Upper lobe of right lung (tissue), 1 donor: ENCODE results near the gene ZBTB44. TPM values are rescaled to one million over a fixed set of nuclear protein-coding genes. Genes with fewer than 3 reads are reported as not detected.
A peak's percentile ranks its signal among the peaks of the same experiment; 100 is the strongest.

Source experiments
- ATAC-seq: fragments of 200-7000 bp; cut with Tn5 transposase; one replicate; pipeline ENCODE4 v1.9.1; 2020; ENCODE audit warnings: mild to moderate bottlenecking, moderate library complexity
- DNase-seq: peaks from one replicate; pipeline ENCODE4 v3.0.0-alpha.2; 2020
- H3K27ac ChIP-seq: fragments of 200-600 bp; one replicate; pipeline ENCODE4 v1.8.0; 2022
- H3K27me3 ChIP-seq: fragments of 200-600 bp; one replicate; pipeline ENCODE4 v1.8.0; 2022; ENCODE audit warnings: mild to moderate bottlenecking
- H3K36me3 ChIP-seq: fragments of 200-600 bp; one replicate; pipeline ENCODE4 v1.8.0; 2022
- H3K4me1 ChIP-seq: fragments of 200-600 bp; one replicate; pipeline ENCODE4 v1.8.0; 2022
- H3K4me3 ChIP-seq: fragments of 200-600 bp; one replicate; pipeline ENCODE4 v1.8.0; 2022; ENCODE audit warnings: mild to moderate bottlenecking
- H3K9me3 ChIP-seq: fragments of 200-600 bp; one replicate; pipeline ENCODE4 v1.8.0; 2022
- intact Hi-C: fragments of 100-400 bp; cut with DNase I; formaldehyde crosslinking; loops from one replicate; pipeline ENCODE4 v1.11.0; 2022
- total RNA-seq: library from RNA; stranded (reverse); fragmentation: NEBNext Ultra II Directional; extraction: Animal tissue kit (Norgen Biotek cat#: 25700); gene quantifications from one replicate; pipeline ENCODE4 v1.2.1, GENCODE V29; 2021
- TF ChIP-seq, protein P1 (sequence below): fragments of 200-600 bp; IDR thresholded peaks from one replicate; pipeline ENCODE4 v1.8.0; 2022; ENCODE audit warnings: antibody characterized with exemption
- donor health status: DM: no; HTN: yes; CAD: no; lungs with severe emphysema.

ZBTB44 gene
- total RNA-seq, 1 donor from 2014 or later = 52.9 TPM

DNA sequence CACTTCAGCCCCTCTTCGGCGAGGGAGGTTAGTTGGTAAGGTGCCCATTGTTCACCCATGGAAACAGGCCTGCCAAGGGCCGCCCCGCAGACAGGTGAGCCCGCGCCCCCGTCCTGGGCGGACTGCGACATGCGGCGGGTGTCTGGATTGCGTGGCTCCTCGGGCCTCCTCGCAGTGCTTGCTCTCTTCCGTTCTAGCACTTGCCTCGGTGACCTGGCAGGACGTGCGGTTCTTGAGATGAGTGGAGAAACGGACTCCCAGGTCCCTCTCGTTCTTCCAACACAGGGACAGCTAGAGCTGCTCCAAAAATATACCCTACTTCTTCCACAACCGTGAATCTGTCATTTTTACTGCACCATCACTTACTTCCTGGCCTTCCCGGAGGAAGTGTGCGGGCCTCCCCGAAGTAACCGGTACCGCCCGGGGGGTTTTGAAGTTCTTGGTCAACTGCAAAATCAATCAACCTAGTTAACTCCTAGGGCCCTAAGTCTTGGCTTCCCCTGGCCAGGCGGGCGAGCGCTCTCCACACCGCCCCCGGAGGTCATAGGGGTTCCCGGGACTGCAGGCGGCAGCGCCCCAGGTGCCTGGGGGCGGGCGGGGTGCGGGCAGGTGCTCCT, 745 bp upstream of the ZBTB44 start:
- Histone ChIP-seq H3K27me3 (no peaks in the 10 kb centered on the region), H3K4me1 (peaks cover 15% of the 10 kb centered on the region), H3K36me3 (no peaks in the 10 kb centered on the region), H3K4me3 (peak overlapping the region; percentile 89), H3K27ac (peak overlapping the region; percentile 90), H3K9me3 (no peaks in the 10 kb centered on the region)
- peak; percentile 82 for DNase-seq
- intact Hi-C loops = no loop called here
- TF ChIP-seq, protein P1, sequence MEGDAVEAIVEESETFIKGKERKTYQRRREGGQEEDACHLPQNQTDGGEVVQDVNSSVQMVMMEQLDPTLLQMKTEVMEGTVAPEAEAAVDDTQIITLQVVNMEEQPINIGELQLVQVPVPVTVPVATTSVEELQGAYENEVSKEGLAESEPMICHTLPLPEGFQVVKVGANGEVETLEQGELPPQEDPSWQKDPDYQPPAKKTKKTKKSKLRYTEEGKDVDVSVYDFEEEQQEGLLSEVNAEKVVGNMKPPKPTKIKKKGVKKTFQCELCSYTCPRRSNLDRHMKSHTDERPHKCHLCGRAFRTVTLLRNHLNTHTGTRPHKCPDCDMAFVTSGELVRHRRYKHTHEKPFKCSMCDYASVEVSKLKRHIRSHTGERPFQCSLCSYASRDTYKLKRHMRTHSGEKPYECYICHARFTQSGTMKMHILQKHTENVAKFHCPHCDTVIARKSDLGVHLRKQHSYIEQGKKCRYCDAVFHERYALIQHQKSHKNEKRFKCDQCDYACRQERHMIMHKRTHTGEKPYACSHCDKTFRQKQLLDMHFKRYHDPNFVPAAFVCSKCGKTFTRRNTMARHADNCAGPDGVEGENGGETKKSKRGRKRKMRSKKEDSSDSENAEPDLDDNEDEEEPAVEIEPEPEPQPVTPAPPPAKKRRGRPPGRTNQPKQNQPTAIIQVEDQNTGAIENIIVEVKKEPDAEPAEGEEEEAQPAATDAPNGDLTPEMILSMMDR = peak; percentile 26
- ATAC-seq = peak; percentile 38

DNA sequence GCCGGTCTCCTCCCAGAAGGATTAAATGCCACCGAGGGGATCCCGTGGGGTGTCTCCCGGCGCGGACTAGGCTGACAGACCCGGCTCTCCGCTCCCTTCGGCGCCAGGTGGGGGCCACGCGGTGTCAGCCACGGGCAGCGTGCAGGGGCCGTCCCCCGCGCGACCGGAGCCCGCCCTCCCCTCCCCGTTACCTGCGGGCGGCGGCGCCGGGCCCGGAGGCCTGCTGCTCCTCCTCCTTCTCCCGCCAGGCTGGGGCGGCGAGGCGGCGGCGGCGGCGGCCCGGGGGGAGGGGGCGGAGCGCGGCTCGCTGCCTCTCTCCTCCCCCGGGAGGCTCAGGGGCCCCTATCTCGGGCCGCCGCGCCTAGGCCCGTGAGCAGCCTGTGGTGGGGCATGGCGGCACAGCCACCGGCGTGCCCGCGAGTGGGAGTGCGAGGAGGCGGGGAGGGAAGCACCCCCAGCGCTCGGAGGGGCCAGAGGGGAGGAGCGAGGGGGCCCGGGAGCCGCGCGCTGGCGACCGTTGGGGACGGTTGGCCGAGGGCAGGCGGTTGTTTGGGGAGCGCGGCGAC, 450 bp downstream of the ZBTB44 start:
- Histone ChIP-seq H3K9me3 (no peaks in the 10 kb centered on the region), H3K36me3 (no peaks in the 10 kb centered on the region), H3K4me1 (peaks cover 22% of the 10 kb centered on the region), H3K27me3 (no peaks in the 10 kb centered on the region), H3K4me3 (peak overlapping the region; percentile 89), H3K27ac (peak overlapping the region; percentile 90)
- intact Hi-C loops = no loop called here
- TF ChIP-seq, protein P1 = no peak
- DNase-seq (peak; percentile 88), ATAC-seq (peak; percentile 88)

- TF ChIP-seq, protein P1 = no peak
- H3K27me3 ChIP-seq = no peaks in the 10 kb centered on the region
- peak overlapping the region; percentile 90 for H3K27ac ChIP-seq
- intact Hi-C loops = no loop called here
- H3K4me1 ChIP-seq = peaks cover 22% of the 10 kb centered on the region
- no peaks in the 10 kb centered on the region for H3K36me3 ChIP-seq
- no peak for ATAC-seq
- peak overlapping the region; percentile 89 for H3K4me3 ChIP-seq
- no peaks in the 10 kb centered on the region for H3K9me3 ChIP-seq
- DNase-seq = no peak
These were observed 1.1 kb downstream of the ZBTB44 start for GRCh38 chr11:130313383-130314183.

- intact Hi-C loops = no loop called here
- Histone ChIP-seq H3K4me1 (peaks cover 22% of the 10 kb centered on the region), H3K36me3 (no peaks in the 10 kb centered on the region), H3K9me3 (no peaks in the 10 kb centered on the region), H3K27me3 (no peaks in the 10 kb centered on the region), H3K27ac (no peak overlapping the region), H3K4me3 (no peak overlapping the region)
- TF ChIP-seq, protein P1 = no peak
- DNase-seq = no peak
- ATAC-seq = no peak
These were observed 2.7 kb downstream of the ZBTB44 start for GRCh38 chr11:130312046-130312445.

DNA sequence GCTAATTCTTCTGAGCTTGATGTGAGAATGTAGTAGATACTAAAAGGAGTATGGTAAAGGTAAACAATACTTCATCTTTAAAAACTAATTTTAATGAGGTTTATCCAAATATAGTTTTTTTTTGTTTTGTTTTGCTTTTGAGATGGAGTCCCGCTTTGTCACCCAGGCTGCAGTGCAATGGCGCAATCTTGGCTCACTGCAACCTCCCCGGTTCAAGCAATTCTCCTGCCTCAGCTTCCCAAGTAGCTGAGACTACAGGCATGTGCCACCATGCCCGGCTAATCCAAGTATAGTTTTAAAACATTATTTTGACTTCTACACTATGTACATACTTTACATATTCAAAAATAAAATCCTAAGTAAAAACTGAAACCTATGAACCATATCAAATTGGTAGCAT, 4.1 kb downstream of the ZBTB44 start:
- TF ChIP-seq, protein P1 = no peak
- peaks cover 22% of the 10 kb centered on the region for H3K4me1 ChIP-seq
- no peak for ATAC-seq
- H3K36me3 ChIP-seq = no peaks in the 10 kb centered on the region
- no peaks in the 10 kb centered on the region for H3K9me3 ChIP-seq
- H3K4me3 ChIP-seq = no peak overlapping the region
- no peak for DNase-seq
- H3K27me3 ChIP-seq = no peaks in the 10 kb centered on the region
- no peak overlapping the region for H3K27ac ChIP-seq
- intact Hi-C loops = no loop called here
